ENCODE measurements around the gene SHROOM3. TPM values are rescaled to one million over a fixed set of nuclear protein-coding genes. Genes with fewer than 3 reads are reported as not detected.

SHROOM3 gene
- total RNA-seq, 1 donor from 2014 or later = 16.2 TPM

- Histone ChIP-seq H3K4me3 (no peak overlapping the region), H3K36me3 (no peaks in the 10 kb centered on the region), H3K27ac (replicated peaks) (peak overlapping the region; percentile 42), H3K27me3 (ENCODE audit: low read depth) (no peaks in the 10 kb centered on the region), H3K9me3 (replicated peaks) (no peaks in the 10 kb centered on the region), H3K4me1 (peaks cover 43% of the 10 kb centered on the region)
- intact Hi-C loops (cut with micrococcal nuclease) = no loop called here
- DNase-seq = no peak
- TF ChIP-seq, protein P1, sequence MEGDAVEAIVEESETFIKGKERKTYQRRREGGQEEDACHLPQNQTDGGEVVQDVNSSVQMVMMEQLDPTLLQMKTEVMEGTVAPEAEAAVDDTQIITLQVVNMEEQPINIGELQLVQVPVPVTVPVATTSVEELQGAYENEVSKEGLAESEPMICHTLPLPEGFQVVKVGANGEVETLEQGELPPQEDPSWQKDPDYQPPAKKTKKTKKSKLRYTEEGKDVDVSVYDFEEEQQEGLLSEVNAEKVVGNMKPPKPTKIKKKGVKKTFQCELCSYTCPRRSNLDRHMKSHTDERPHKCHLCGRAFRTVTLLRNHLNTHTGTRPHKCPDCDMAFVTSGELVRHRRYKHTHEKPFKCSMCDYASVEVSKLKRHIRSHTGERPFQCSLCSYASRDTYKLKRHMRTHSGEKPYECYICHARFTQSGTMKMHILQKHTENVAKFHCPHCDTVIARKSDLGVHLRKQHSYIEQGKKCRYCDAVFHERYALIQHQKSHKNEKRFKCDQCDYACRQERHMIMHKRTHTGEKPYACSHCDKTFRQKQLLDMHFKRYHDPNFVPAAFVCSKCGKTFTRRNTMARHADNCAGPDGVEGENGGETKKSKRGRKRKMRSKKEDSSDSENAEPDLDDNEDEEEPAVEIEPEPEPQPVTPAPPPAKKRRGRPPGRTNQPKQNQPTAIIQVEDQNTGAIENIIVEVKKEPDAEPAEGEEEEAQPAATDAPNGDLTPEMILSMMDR (IDR thresholded peaks at IDR 0.05; ENCODE audit: borderline replicate concordance) = no peak
Measured at GRCh38 chr4:76597423-76597979, 162.5 kb downstream of the SHROOM3 start.

- Histone ChIP-seq H3K4me1 (peaks cover 60% of the 10 kb centered on the region), H3K27me3 (ENCODE audit: low read depth) (no peaks in the 10 kb centered on the region), H3K36me3 (no peaks in the 10 kb centered on the region), H3K9me3 (replicated peaks) (no peaks in the 10 kb centered on the region), H3K4me3 (no peak overlapping the region), H3K27ac (replicated peaks) (no peak overlapping the region)
- intact Hi-C loops (cut with micrococcal nuclease) = no loop called here
- DNase-seq = no peak
- TF ChIP-seq, protein P1 (IDR thresholded peaks at IDR 0.05; ENCODE audit: borderline replicate concordance) = no peak
Measured at GRCh38 chr4:76600447-76600846, 165.4 kb downstream of the SHROOM3 start.

DNA sequence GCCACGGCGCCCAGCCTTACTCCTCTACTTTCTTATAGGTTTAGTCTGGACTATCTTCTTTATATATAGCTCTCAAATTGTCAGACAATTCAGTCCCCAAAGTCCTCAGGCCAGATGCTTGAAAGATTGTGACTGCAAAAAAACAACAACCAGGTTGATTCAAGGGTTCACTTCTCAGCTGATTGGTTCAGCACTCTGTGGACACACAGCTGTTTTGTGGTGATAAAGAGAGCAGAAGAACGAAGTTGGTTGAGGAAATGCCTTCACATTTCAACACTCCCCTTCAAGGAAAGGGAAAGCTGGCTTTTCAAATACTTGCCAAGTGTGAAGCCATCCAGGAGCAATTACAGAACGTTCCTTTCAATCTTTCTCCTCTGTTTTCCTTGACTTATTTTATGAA is 166.8 kb downstream of the SHROOM3 start:
- TF ChIP-seq, protein P1 (IDR thresholded peaks at IDR 0.05; ENCODE audit: borderline replicate concordance) = no peak
- peaks cover 63% of the 10 kb centered on the region for H3K4me1 ChIP-seq
- no peak overlapping the region for H3K4me3 ChIP-seq
- intact Hi-C loops (cut with micrococcal nuclease) = no loop called here
- H3K27ac ChIP-seq (replicated peaks) = peak overlapping the region; percentile 22
- H3K36me3 ChIP-seq = no peaks in the 10 kb centered on the region
- no peaks in the 10 kb centered on the region for H3K9me3 ChIP-seq (replicated peaks)
- DNase-seq = no peak
- no peaks in the 10 kb centered on the region for H3K27me3 ChIP-seq (ENCODE audit: low read depth)

- no peak for DNase-seq
- Histone ChIP-seq H3K4me1 (peaks cover 57% of the 10 kb centered on the region), H3K9me3 (replicated peaks) (no peaks in the 10 kb centered on the region), H3K27ac (replicated peaks) (no peak overlapping the region), H3K4me3 (no peak overlapping the region), H3K27me3 (ENCODE audit: low read depth) (no peaks in the 10 kb centered on the region), H3K36me3 (no peaks in the 10 kb centered on the region)
- intact Hi-C loops (cut with micrococcal nuclease) = no loop called here
- TF ChIP-seq, protein P1 (IDR thresholded peaks at IDR 0.05; ENCODE audit: borderline replicate concordance) = no peak
Measured at GRCh38 chr4:76605099-76605563, 170.1 kb downstream of the SHROOM3 start.

- intact Hi-C loops (cut with micrococcal nuclease) = no loop called here
- H3K4me1 ChIP-seq = peaks cover 55% of the 10 kb centered on the region
- no peaks in the 10 kb centered on the region for H3K9me3 ChIP-seq (replicated peaks)
- no peak overlapping the region for H3K27ac ChIP-seq (replicated peaks)
- H3K4me3 ChIP-seq = no peak overlapping the region
- no peak for DNase-seq
- H3K27me3 ChIP-seq (ENCODE audit: low read depth) = no peaks in the 10 kb centered on the region
- TF ChIP-seq, protein P1 (IDR thresholded peaks at IDR 0.05; ENCODE audit: borderline replicate concordance) = no peak
- H3K36me3 ChIP-seq = no peaks in the 10 kb centered on the region
Measured at GRCh38 chr4:76606645-76607265, 171.7 kb downstream of the SHROOM3 start.
